Suppressor macrophage treated with lipopolysaccharide for 1 hour (primary cell): ENCODE data around the gene WASF2.
"Not testable (repeated sequence)": the region's sequence is repeated elsewhere in the genome, so short reads cannot be mapped to it uniquely, and the experiment has no call there.

Source experiments
- DNase-seq, 3 donors: peaks; one replicate each; pipeline ENCODE4 v3.0.0-alpha.2; 2020 to 2022

The WASF2 gene

GRCh38 chr1:27491748-27492700, 2.1 kb upstream of the WASF2 start:
- peak; percentile 71 to 80 (median 76) for DNase-seq

GRCh38 chr1:27489501-27489972, 430 bp downstream of the WASF2 start:
- peak in 2 of 3 donors; percentile 33 to 50 for DNase-seq

GRCh38 chr1:27487966-27488884, 1.7 kb downstream of the WASF2 start:
- peak; percentile 73 to 86 (median 78) for DNase-seq

DNA sequence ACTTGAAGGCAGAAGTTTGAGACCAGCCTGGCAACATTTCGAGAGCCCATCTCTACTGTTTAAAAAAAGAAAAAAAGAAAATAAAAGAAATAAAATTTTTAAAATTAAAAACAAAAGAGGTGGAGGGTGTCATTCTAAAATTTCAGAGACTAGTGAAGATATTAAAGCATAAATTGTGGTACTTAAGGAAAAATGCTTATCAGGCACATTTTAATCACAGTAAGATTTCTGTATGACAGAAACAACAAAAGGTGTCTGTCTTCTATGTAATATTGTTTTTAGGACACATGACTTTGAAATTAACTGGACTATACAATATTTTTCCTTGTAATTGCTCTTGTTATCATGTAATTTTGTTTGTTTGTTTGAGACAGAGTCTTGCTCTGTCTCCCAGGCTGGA, 4.6 kb downstream of the WASF2 start:
- no peak for DNase-seq

- no peak for DNase-seq
Measured at GRCh38 chr1:27483659-27484058, 6.3 kb downstream of the WASF2 start.

- no peak for DNase-seq
Measured at GRCh38 chr1:27481994-27482620, 7.9 kb downstream of the WASF2 start.

- no peak for DNase-seq
Measured at GRCh38 chr1:27478098-27478497, 11.9 kb downstream of the WASF2 start.

GRCh38 chr1:27476237-27476636, 13.7 kb downstream of the WASF2 start:
- peak in 1 of 3 donors; percentile 32 for DNase-seq

DNA sequence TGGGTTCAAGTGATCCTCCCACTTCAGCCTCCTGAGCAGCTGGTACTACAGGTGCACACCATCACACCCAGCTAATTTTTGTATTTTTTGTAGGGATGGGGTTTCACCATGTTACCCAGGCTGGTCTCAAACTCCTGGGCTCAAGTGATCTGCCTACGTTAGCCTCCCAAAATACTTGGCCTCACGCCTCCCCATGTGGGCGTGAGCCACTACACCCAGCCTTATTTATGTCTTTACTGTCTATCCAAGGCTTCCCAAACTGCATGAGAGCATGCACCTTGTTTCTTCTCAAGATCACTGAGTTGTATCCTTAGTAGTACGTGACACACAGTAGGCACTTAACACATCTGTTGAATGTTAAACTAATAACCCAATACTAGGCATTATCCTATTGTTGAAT, 14.2 kb downstream of the WASF2 start:
- DNase-seq, result no peak

DNA sequence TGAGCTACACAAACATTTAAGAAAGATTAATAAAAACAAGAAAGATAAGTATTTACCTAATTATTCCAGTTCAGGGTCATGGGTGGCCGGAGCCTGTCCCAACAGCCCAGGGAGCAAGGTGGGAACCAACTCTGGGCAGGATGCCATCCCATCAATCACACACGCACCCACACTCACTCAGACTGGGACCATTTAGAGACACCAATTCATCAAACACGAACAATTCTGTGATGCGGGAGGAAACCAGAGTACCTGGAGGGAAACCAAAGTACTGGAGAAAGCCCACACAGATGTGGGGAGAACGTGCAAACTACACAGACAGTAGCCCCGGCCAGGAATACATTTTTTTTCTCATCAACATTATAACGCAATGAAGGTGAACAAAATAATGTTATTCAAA, 16.2 kb downstream of the WASF2 start:
- DNase-seq, result no peak

- DNase-seq, result not testable (repeated sequence)
Measured at GRCh38 chr1:27472098-27472497, 17.9 kb downstream of the WASF2 start.

- DNase-seq, result peak in 2 of 3 donors; percentile 26 to 31
Measured at GRCh38 chr1:27471477-27471876, 18.5 kb downstream of the WASF2 start.

DNA sequence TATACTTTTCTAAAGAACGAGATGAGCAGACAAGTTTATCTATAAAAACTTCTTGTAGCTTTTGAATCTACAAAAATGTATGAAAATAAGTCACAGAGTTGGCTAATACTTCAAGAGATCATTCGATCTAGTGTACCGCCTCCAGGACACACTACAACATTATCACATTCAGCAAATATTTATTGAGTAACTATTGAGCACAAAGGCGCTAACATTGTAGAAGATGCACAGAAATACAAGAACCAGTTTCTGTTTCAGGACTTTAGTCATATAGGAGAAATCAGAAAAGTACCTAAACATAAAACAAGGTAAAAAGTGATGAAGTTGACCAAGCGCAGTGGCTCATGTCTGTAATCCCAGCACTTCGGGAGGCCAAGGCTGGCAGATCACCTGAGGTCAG, 20.6 kb downstream of the WASF2 start:
- DNase-seq, result peak in 1 of 3 donors; percentile 44

GRCh38 chr1:27468378-27468777, 21.6 kb downstream of the WASF2 start:
- DNase-seq, result not testable (repeated sequence)

DNA sequence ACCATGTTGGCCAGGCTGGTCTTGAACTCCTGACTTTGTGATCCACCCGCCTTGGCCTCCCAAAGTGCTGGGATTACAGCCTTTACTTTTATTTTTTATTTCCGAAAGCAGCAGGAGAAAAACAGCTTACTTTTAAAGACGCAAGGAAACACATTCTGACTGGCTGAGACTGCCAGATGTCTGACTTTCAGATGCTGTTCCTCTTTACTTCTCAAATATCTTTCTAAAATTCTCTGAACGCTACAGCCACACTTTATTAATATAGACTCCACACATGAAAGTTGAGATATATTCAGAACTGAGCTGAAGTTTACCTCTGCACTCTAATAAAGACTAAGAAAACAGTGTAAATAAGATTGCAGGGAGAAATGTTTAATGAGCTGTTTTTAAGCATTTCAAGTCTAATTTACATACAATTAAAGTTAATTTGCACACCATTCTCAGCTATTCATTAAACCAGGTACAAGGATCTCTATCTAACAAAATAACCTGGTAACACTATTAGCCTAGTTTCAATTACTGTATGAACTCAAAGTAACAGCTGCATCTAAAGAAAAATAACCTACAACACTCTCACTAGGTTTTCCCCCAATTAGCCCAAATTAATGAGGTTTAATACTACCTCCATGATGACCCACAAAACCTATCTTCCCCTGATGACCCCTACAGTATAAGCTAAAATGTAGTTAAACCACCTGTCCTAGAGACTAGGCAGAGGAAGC, 24.9 kb downstream of the WASF2 start:
- no peak for DNase-seq

GRCh38 chr1:27463916-27464315, 26.1 kb downstream of the WASF2 start:
- peak; percentile 47 to 53 (median 53) for DNase-seq

DNA sequence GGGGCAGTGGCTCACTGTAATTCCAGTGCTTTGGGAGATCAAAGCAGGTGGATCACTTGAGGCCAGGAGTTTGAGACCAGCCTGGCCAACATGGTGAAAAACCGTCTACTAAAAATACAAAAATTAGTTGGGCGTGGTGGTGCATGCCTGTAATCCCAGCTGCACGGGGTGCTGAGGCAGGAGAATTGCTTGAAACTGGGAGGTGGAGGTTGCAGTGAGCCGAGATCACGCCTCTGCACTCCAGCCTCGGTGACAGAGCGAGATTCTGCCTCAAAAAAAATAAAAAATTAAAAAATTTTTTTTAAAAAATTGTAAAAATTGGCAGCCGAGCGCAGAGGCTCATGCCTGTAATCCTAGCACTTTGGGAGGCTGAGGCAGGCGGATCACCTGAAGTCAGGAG, 31.4 kb downstream of the WASF2 start:
- not testable (repeated sequence) for DNase-seq

- no peak for DNase-seq
Measured at GRCh38 chr1:27455139-27455811, 34.7 kb downstream of the WASF2 start.

DNA sequence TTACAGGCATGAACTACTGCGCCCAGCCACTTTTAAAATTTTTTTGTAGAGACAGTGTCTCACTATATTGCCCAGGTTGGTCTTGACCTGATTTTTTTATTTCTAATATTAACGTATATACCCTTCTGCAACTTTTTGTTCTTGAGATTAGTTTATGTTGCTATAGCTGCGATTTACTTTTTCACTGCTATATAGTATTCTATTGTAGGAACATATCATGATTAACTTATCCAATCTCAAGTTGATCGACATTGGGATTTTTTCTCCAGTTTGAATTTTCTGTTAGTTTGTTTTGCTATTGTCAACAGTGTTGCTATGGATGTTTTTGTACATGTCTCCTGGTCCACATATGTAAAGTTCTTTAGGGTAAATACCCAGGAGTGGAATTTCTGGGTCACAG, 35.4 kb downstream of the WASF2 start:
- DNase-seq, result no peak

- no peak for DNase-seq
Measured at GRCh38 chr1:27451343-27451742, 38.6 kb downstream of the WASF2 start.

DNA sequence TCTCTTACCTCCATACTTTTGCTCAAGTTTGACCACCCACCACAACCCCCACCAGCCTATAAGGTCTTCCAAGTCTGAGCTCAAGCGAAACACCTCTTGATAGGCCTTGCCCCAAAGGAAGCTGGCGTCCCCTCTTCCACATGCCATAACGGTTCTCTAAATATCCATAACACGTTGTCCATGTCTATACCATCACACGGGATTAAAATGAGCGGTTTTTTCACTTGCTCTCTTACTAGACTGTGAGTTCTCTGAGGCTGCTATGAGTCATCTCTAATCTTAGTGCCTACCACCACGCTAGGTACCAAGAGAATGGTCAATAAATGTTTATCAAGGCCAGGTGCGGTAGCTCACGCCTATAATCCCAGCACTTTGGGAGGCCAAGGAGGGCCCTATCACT, 41.0 kb downstream of the WASF2 start:
- no peak for DNase-seq

- DNase-seq, result no peak
Measured at GRCh38 chr1:27447883-27448282, 42.1 kb downstream of the WASF2 start.
